Neural cell (in vitro differentiated cells): ENCODE results near the gene CPVL.

Source experiments
- EZH2 ChIP-seq: fragments of 200-600, 300-800 bp; shearing (Covaris generic), sonication (generic); IDR thresholded peaks from 2 replicates; pipeline ENCODE4 v1.6.1; 2014; ENCODE audit warnings: antibody characterized with exemption, low read length, borderline replicate concordance, mild to moderate bottlenecking; ENCODE audit not compliant: insufficient read depth, poor library complexity, severe bottlenecking
- MXI1 ChIP-seq: fragments of 450-650 bp; conservative IDR thresholded peaks from 2 replicates; pipeline ENCODE4 v1.6.1; 2014; ENCODE audit warnings: antibody characterized with exemption, mild to moderate bottlenecking; ENCODE audit not compliant: poor library complexity, severe bottlenecking
- RAD21 ChIP-seq: fragments of 450-650 bp; conservative IDR thresholded peaks from 2 replicates; pipeline ENCODE4 v1.6.1; 2014; ENCODE audit warnings: antibody characterized with exemption, mild to moderate bottlenecking, moderate library complexity
- SMC3 ChIP-seq: fragments of 450-650 bp; conservative IDR thresholded peaks from 2 replicates; pipeline ENCODE4 v1.6.1; 2014; ENCODE audit warnings: antibody characterized with exemption, mild to moderate bottlenecking, moderate library complexity; ENCODE audit not compliant: poor library complexity
- TAF1 ChIP-seq: IDR thresholded peaks from 2 replicates; pipeline ENCODE4 v1.6.1; 2012; ENCODE audit warnings: low read depth
- TF ChIP-seq, protein P1 (sequence below): fragments of 450-650 bp; IDR thresholded peaks from 2 replicates; pipeline ENCODE4 v1.5.1; 2014; ENCODE audit warnings: antibody characterized with exemption, mild to moderate bottlenecking, moderate library complexity; ENCODE audit not compliant: poor library complexity, severe bottlenecking
- TF ChIP-seq, protein P2 (sequence below): IDR thresholded peaks from 2 replicates; pipeline ENCODE4 v1.6.1; 2012; ENCODE audit warnings: borderline replicate concordance

DNA sequence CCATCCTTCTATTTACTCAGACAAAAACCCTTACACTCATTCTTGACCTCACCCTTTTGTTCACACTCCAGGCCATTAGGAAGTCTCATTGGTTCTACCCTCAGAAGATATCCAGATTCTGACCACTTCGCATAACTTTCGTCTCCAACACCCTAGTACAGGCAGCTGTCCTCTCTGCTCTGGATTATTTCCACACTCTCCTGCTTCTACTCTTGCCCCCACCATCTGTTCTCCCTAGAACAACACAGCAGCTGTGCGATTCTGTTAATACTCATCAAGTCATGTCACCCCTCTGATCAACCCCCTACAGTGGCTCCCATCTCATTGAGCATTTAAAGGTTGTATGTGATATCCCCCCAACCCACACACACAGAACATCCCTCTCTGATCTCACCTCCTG lies 172.7 kb downstream of the CPVL start:
- TF ChIP-seq, protein P1, sequence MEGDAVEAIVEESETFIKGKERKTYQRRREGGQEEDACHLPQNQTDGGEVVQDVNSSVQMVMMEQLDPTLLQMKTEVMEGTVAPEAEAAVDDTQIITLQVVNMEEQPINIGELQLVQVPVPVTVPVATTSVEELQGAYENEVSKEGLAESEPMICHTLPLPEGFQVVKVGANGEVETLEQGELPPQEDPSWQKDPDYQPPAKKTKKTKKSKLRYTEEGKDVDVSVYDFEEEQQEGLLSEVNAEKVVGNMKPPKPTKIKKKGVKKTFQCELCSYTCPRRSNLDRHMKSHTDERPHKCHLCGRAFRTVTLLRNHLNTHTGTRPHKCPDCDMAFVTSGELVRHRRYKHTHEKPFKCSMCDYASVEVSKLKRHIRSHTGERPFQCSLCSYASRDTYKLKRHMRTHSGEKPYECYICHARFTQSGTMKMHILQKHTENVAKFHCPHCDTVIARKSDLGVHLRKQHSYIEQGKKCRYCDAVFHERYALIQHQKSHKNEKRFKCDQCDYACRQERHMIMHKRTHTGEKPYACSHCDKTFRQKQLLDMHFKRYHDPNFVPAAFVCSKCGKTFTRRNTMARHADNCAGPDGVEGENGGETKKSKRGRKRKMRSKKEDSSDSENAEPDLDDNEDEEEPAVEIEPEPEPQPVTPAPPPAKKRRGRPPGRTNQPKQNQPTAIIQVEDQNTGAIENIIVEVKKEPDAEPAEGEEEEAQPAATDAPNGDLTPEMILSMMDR = no peak
- no peak for TF ChIP-seq MXI1
- TF ChIP-seq EZH2 = no peak
- no peak for TF ChIP-seq SMC3
- TF ChIP-seq, protein P2, sequence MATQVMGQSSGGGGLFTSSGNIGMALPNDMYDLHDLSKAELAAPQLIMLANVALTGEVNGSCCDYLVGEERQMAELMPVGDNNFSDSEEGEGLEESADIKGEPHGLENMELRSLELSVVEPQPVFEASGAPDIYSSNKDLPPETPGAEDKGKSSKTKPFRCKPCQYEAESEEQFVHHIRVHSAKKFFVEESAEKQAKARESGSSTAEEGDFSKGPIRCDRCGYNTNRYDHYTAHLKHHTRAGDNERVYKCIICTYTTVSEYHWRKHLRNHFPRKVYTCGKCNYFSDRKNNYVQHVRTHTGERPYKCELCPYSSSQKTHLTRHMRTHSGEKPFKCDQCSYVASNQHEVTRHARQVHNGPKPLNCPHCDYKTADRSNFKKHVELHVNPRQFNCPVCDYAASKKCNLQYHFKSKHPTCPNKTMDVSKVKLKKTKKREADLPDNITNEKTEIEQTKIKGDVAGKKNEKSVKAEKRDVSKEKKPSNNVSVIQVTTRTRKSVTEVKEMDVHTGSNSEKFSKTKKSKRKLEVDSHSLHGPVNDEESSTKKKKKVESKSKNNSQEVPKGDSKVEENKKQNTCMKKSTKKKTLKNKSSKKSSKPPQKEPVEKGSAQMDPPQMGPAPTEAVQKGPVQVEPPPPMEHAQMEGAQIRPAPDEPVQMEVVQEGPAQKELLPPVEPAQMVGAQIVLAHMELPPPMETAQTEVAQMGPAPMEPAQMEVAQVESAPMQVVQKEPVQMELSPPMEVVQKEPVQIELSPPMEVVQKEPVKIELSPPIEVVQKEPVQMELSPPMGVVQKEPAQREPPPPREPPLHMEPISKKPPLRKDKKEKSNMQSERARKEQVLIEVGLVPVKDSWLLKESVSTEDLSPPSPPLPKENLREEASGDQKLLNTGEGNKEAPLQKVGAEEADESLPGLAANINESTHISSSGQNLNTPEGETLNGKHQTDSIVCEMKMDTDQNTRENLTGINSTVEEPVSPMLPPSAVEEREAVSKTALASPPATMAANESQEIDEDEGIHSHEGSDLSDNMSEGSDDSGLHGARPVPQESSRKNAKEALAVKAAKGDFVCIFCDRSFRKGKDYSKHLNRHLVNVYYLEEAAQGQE = no peak
- no peak for TF ChIP-seq TAF1
- TF ChIP-seq RAD21 = no peak
